Heart left ventricle (tissue), 16 donors: ENCODE measurements around the gene RHBDF2. TPM values are rescaled to one million over a fixed set of nuclear protein-coding genes. Genes with fewer than 3 reads are reported as not detected.

Source experiments
- ATAC-seq, 4 donors: fragments of 200-7000 bp; cut with Tn5 transposase; one replicate each; pipeline ENCODE4 v1.9.1; 2020 to 2022; ENCODE audit warnings: moderate library complexity in 4 of 4, mild to moderate bottlenecking in 3 of 4, moderate number of reproducible peaks in 1 of 4
- DNase-seq, 5 donors: peaks; one replicate each; pipeline ENCODE4 v3.0.0-alpha.2; 2020
- H3K27ac ChIP-seq, 12 donors: fragments of 200-600 bp; sonication (generic) in 4 of 12; one replicate each; pipeline versions ENCODE4 v1.5.0 to v1.8.0; 2016 to 2022; ENCODE audit warnings: mild to moderate bottlenecking in 2 of 12
- H3K27me3 ChIP-seq, 9 donors: fragments of 200-600 bp; sonication (generic) in 2 of 9; one replicate each; pipeline versions ENCODE4 v1.5.1 to v1.8.0; 2016 to 2022; ENCODE audit warnings: mild to moderate bottlenecking in 3 of 9
- H3K36me3 ChIP-seq, 9 donors: fragments of 200-600 bp; sonication (generic) in 2 of 9; one replicate each; pipeline versions ENCODE4 v1.5.0 to v1.8.0; 2018 to 2022; ENCODE audit warnings: mild to moderate bottlenecking in 2 of 9
- H3K4me1 ChIP-seq, 12 donors: fragments of 200-600 bp; sonication (generic) in 4 of 12; one replicate each; pipeline versions ENCODE4 v1.5.0 to v1.8.0; 2016 to 2022; ENCODE audit warnings: mild to moderate bottlenecking in 3 of 12
- H3K4me3 ChIP-seq, 12 donors: fragments of 200-600 bp; sonication (generic) in 4 of 12; one replicate each; pipeline versions ENCODE4 v1.5.0 to v1.8.0; 2017 to 2022; ENCODE audit warnings: mild to moderate bottlenecking in 9 of 12, moderate library complexity in 4 of 12
- H3K9me3 ChIP-seq, 12 donors: fragments of 200-600 bp; sonication (generic) in 4 of 12; one replicate each; pipeline versions ENCODE4 v1.5.0 to v1.8.0; 2016 to 2022; ENCODE audit warnings: mild to moderate bottlenecking in 1 of 12
- POLR2A ChIP-seq, 2 donors: fragments of 450-650 bp; IDR thresholded peaks; one replicate each; pipeline ENCODE4 v1.6.1; 2017; ENCODE audit warnings: antibody characterized with exemption in 2 of 2, mild to moderate bottlenecking in 2 of 2, moderate library complexity in 2 of 2
- WGBS, 4 donors: extraction: QIAGEN DNeasy Blood & Tissue Kit in 2 of 4; methylation state at CpG; one replicate each; pipeline versions ENCODE4 v1.1.5 to v1.1.7; 2013 to 2018; 5-methylcytosine and 5-hydroxymethylcytosine counted together
- intact Hi-C, 10 donors: fragments of 100-400 bp; cut with DNase I; formaldehyde crosslinking; loops; one replicate each; pipeline versions ENCODE4 v1.11.1 to v1.14.2; 2022
- polyA plus RNA-seq, 2 donors: library from polyadenylated mRNA; stranded (reverse); fragments of 200-250 nt; gene quantifications; one replicate each; pipeline ENCODE4 v1.2.3, GENCODE V29; 2013
- total RNA-seq, 9 donors: library from RNA; depleted of rRNA in 2 of 9; stranded (reverse); fragments of >200 nt in 2 of 9; fragmentation: NEBNext Ultra II Directional in 3 of 9; extraction: Animal tissue kit (Norgen Biotek cat#: 25700) in 3 of 9; gene quantifications; one replicate each; pipeline versions ENCODE4 v1.1.0 to v1.2.4, GENCODE V29; 2016 to 2023
- TF ChIP-seq, protein P1 (sequence below), 12 donors: fragments of 200-600 bp; sonication (generic) in 4 of 12; IDR thresholded peaks; one replicate each; pipeline versions ENCODE4 v1.5.0 to v1.8.0; 2018 to 2022; ENCODE audit warnings: antibody characterized with exemption in 12 of 12, mild to moderate bottlenecking in 5 of 12
- donor health status: ischemic (EF 13 %, LVEDD 7.1; RV severe dilation, severe dysfunction).
- donor health status: healthy with polysubstance abuse.
- donor health status: DM: no; HTN: yes; CAD: no.
- donor health status: DM: no; HTN: no; CAD: no.
- donor health status: ischemic (EF 25% LVEDD 6.9; RV normal size, moderate dysfunction).
- donor health status: ischemic (EF 25% LVEDD 5.7; RV mildly dilated, moderate dysfunction).
- donor health status: healthy.
- donor health status: DM: yes; HTN: yes; CAD: no.
- donor health status: ischemic (EF 35%, LVEDD 5.7; RV mildly dilated, moderate dysfunction).
- donor health status: nonischemic (EF 11% LVEDD 7.7; RV severe dilation, severe dysfunction).
- donor health status: DM: yes; HTN: yes; CAD: no.
- donor health status: PGD.
- donor health status: ischemic (EF 29% LVEDD 5.4; RV normal size, mild dysfunction).
- donor health status: nonischemic (EF 23%, LVEDD 6.1; RV moderate dilation, normal function).

Gene RHBDF2
- total and polyA plus RNA-seq, 11 donors = 6.3 to 49.4 (median 14.1) TPM

DNA sequence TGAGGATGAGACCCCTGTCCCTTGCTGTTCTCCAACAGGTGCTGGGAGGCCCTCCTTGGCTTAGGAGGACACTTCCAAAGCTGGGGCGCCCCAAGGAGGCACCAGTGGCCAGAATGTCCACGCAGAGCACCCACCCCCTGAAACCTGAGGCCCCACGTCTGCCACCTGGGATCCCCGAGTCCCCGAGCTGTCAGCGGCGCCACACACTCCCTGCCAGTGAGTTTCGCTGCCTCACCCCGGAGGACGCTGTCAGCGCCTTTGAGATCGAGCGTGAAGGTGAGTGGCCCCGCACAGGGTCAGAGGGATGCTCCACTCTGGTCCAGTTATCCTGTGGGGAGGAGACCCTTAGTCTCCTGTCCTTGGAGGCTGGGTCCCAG is 32.6 kb downstream of the RHBDF2 start:
- intact Hi-C loops = loop anchor here in 1 of 10 donors (5.0 kb wide), 1 partner anchor 79 kb away; no protein-coding TSS in a partner anchor

DNA sequence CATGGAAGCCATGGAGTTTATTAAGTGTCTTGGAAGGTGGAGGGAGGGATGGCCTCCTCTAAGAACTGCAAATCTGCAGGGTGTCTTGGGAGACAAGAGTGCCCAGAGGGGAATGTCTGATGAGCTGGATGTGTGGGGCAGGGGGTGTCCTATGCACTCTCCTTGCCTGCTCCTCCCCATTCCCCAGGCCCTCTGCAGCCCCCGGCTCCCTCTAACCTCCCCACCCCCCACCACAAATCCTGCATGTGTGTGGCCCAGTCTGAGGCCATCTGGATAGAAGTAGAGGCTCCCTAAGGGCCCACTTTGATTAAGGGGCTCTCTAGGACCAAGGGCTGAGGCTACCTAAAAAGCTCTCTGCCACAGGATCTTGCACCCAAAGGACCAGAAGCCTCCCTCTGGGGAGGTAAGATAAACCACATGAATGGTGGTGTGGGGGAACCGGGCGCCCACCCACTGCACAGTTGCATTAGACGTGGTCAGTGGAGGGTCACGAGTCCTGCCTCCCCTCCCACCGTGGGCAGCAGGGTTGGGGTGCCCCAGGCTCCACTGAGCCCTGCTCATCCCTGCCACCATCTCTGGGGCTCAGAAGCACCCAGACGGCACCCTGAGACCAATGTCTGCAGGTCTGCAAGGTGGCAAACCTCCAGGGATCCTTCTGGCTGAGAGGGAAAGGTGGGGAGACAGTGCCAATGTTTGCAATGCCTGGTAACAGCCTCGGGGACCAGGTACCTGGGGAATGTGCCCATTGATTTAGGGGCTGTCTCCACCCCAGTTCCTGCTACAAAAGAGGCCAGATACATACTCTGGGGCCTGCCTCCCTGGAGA is 33.2 kb downstream of the RHBDF2 start:
- Histone ChIP-seq H3K4me1 (peaks cover 0 to 12% (median 2%) of the 10 kb centered on the region in 12 donors), H3K4me3 (no peak overlapping the region), H3K27ac (no peak overlapping the region), H3K9me3 (no peaks in the 10 kb centered on the region), H3K27me3 (no peaks in the 10 kb centered on the region), H3K36me3 (peaks cover 0 to 35% (median 5%) of the 10 kb centered on the region in 9 donors)
- no peak for ATAC-seq
- DNase-seq = peak in 1 of 5 donors; percentile 44
- intact Hi-C loops = loop anchor here in 3 of 10 donors (2.0 to 5.0 kb wide), 3 partner anchors 37 to 79 kb away; no protein-coding TSS in a partner anchor
- WGBS, 4 donors = 57 to 91% (median 82%) methylated on average over 1 to 8 of the region's 8 CpGs
- TF ChIP-seq, protein P1, sequence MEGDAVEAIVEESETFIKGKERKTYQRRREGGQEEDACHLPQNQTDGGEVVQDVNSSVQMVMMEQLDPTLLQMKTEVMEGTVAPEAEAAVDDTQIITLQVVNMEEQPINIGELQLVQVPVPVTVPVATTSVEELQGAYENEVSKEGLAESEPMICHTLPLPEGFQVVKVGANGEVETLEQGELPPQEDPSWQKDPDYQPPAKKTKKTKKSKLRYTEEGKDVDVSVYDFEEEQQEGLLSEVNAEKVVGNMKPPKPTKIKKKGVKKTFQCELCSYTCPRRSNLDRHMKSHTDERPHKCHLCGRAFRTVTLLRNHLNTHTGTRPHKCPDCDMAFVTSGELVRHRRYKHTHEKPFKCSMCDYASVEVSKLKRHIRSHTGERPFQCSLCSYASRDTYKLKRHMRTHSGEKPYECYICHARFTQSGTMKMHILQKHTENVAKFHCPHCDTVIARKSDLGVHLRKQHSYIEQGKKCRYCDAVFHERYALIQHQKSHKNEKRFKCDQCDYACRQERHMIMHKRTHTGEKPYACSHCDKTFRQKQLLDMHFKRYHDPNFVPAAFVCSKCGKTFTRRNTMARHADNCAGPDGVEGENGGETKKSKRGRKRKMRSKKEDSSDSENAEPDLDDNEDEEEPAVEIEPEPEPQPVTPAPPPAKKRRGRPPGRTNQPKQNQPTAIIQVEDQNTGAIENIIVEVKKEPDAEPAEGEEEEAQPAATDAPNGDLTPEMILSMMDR (IDR thresholded peaks at IDR 0.05) = no peak
- TF ChIP-seq POLR2A (IDR thresholded peaks at IDR 0.05) = no peak

More for the DNA sequence above, 32.6 kb downstream of the RHBDF2 start:
- peaks cover 0 to 12% (median 2%) of the 10 kb centered on the region in 12 donors for H3K4me1 ChIP-seq
- WGBS, 4 donors = 89 to 95% (median 93%) methylated on average over 7 to 14 of the region's 14 CpGs
- TF ChIP-seq, protein P1 (IDR thresholded peaks at IDR 0.05) = no peak
- TF ChIP-seq POLR2A (IDR thresholded peaks at IDR 0.05) = no peak
- no peaks in the 10 kb centered on the region for H3K27me3 ChIP-seq
- H3K36me3 ChIP-seq = peaks cover 0 to 41% (median 7%) of the 10 kb centered on the region in 9 donors
- no peak for ATAC-seq
- DNase-seq = peak in 1 of 5 donors; percentile 39
- H3K27ac ChIP-seq = no peak overlapping the region
- H3K4me3 ChIP-seq = no peak overlapping the region
- no peaks in the 10 kb centered on the region for H3K9me3 ChIP-seq

DNA sequence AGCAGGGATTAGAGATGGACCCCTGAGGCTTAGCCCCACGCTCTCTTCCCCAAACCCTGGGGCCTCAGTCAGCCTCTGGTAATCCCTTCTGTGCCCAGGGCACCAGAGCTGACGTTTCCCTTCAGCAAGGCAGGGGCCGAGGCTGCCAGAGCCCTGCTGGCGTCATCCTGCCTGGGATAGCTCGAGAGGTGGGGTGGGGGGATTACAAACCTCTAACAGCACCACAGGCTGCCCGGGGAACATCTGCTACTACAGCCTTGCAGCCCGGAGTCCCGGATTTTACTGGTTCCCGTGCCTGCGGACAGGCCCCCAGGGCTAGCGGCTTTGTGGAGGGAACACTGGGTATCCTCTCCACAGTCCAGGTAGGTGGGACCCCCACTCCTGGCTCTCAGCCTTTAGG is 33.9 kb downstream of the RHBDF2 start, which contains the start of gene AANAT:
AANAT (plus strand) TSS at position 238 of the 400 bp plus-strand sequence. CDS start 1,144 bp downstream, outside the sequence.
- peaks cover 0 to 12% (median 2%) of the 10 kb centered on the region in 12 donors for H3K4me1 ChIP-seq
- intact Hi-C loops = loop anchor here in 3 of 10 donors (2.0 to 5.0 kb wide), 3 partner anchors 37 to 80 kb away; no protein-coding TSS in a partner anchor
- no peaks in the 10 kb centered on the region for H3K9me3 ChIP-seq
- no peaks in the 10 kb centered on the region for H3K27me3 ChIP-seq
- ATAC-seq = no peak
- DNase-seq = peak in 1 of 5 donors; percentile 50
- H3K27ac ChIP-seq = no peak within 1 kb of the TSS
- H3K4me3 ChIP-seq = no peak within 1 kb of the TSS
- TF ChIP-seq, protein P1 (IDR thresholded peaks at IDR 0.05) = no peak
- TF ChIP-seq POLR2A (IDR thresholded peaks at IDR 0.05) = no peak
- 70 to 87% (median 81%) methylated on average over 9 to 11 of the region's 11 CpGs for WGBS, 4 donors
- peaks cover 0 to 28% (median 0%) of the 10 kb centered on the region in 9 donors for H3K36me3 ChIP-seq

DNA sequence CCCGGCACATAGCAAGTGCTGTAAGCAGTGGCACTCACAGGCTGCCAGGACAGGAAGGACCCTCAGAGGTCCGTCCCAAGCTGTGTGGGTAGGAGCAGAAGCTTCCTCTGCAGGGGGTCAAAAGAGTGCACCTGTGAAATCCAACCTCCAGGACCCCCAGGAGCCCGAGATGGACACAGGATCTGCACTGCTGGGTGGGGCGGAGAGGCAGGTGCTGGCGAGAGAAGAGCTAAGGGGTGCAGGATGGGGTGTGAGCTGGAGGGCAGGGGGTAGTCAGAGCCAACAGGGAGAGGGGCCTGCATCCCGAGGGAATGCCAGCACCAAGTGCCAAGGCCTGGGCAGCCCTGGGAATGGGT is 34.5 kb downstream of the RHBDF2 start:
- ATAC-seq (no peak), DNase-seq (peak in 1 of 5 donors; percentile 42)
- Histone ChIP-seq H3K27ac (no peak overlapping the region), H3K4me1 (peaks cover 0 to 12% (median 2%) of the 10 kb centered on the region in 12 donors), H3K27me3 (no peaks in the 10 kb centered on the region), H3K36me3 (peaks cover 0 to 22% (median 0%) of the 10 kb centered on the region in 9 donors), H3K9me3 (no peaks in the 10 kb centered on the region), H3K4me3 (no peak overlapping the region)
- 87 to 91% (median 89%) methylated on average over 5 to 6 of the region's 6 CpGs for WGBS, 4 donors
- no peak for TF ChIP-seq POLR2A (IDR thresholded peaks at IDR 0.05)
- TF ChIP-seq, protein P1 (IDR thresholded peaks at IDR 0.05) = no peak
- intact Hi-C loops = loop anchor here (1.0 to 5.0 kb wide), 4 partner anchors 38 to 81 kb away; no protein-coding TSS in a partner anchor
